Spleen (tissue), 7 donors: ENCODE results near the gene TTC21A.

ENCODE experiments used
- CTCF ChIP-seq, 11 experiments: fragments of 200-600 bp in 7 of 11; fragments of 450-650 bp in 4 of 11; sonication (generic) in 4 of 11; IDR thresholded peaks in 8 of 11; conservative IDR thresholded peaks in 3 of 11; 1 replicate in 7 of 11; 2 replicates in 4 of 11; pipeline versions ENCODE4 v1.4.0 to v1.8.0; 2016 to 2021; ENCODE audit warnings: antibody characterized with exemption in 11 of 11, inconsistent platforms in 4 of 11, mild to moderate bottlenecking in 1 of 11
- POLR2A ChIP-seq, 3 donors: fragments of 450-650 bp; IDR thresholded peaks; one replicate each; pipeline ENCODE4 v1.5.1; 2017; ENCODE audit warnings: antibody characterized with exemption in 3 of 3, mild to moderate bottlenecking in 1 of 3
- donor health status: DM: no; HTN: no; CAD: no; lungs with moderate emphysema.
- donor health status: DM: no; HTN: no; CAD: no.
- donor health status: DM: no; HTN: no; CAD: no.

- TF ChIP-seq CTCF (IDR thresholded peaks at IDR 0.05 in 8 of 11, conservative IDR thresholded peaks at IDR 0.05 in 3 of 11) (no peak), POLR2A (IDR thresholded peaks at IDR 0.05) (no peak)
Measured at GRCh38 chr3:39112535-39112934, 5.1 kb downstream of the TTC21A start.
